GM19239 (cell line): Measurements from ENCODE around the gene ZNF598.
"Not testable (repeated sequence)": the region's sequence is repeated elsewhere in the genome, so short reads cannot be mapped to it uniquely, and the experiment has no call there.

ENCODE experiments used
- DNase-seq: peaks from one replicate; pipeline ENCODE4 v3.0.0; 2011; ENCODE audit warnings: low spot score; ENCODE audit not compliant: insufficient read length
- FAIRE-seq: peaks from 2 replicates; lab custom pipeline; 2011; peaks lifted over from hg19 to GRCh38; lab: Jason Lieb, UNC

ZNF598 gene

GRCh38 chr16:1962161-1963153, 47.2 kb downstream of the ZNF598 start:
- FAIRE-seq, DNase-seq: not testable (repeated sequence)

- no peak for DNase-seq
- FAIRE-seq, result no peak
Observed at GRCh38 chr16:1961651-1962067, 48.0 kb downstream of the ZNF598 start.

DNA sequence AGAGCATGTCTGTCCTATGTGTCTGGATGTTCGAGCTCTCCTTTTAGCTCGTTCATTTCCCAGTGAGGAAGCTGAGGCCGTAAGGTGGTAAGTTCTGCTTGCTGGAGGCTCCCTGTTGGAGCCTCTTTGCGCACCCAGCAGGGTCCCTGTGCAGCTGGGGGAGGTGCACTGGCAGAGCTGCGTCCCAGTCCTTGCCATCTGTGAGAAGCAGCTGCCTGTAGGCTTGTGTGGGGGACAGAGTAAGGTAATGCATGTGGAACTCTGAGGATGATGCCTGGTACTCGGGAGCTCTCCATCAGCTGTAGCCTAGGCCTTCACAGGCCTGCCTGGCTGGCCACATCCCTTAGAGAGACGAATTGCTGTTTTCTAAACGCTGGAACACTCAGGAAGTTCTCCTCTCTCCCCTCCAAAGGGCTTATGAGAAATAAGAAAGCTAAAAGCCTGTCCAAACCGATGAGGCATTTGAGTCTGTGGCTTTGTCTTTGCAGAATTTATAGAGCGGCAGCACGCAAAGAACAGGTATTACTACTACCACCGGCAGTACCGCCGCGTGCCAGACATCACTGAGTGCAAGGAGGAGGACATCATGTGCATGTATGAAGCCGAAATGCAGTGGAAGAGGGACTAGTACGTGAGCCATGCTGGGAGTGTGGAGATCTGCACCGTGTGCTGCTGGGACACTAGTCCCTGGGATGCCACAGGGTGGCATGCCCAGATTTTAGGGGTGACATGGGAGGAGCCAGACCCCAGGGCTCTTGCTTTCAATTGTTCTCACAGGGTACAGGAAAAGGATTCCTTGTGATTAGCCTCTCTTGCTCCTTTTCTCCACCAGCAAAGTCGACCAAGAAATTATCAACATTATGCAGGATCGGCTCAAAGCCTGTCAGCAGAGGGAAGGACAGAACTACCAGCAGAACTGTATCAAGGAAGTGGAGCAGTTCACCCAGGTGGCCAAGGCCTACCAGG, 48.7 kb downstream of the ZNF598 start:
- FAIRE-seq (no peak), DNase-seq (no peak)

DNA sequence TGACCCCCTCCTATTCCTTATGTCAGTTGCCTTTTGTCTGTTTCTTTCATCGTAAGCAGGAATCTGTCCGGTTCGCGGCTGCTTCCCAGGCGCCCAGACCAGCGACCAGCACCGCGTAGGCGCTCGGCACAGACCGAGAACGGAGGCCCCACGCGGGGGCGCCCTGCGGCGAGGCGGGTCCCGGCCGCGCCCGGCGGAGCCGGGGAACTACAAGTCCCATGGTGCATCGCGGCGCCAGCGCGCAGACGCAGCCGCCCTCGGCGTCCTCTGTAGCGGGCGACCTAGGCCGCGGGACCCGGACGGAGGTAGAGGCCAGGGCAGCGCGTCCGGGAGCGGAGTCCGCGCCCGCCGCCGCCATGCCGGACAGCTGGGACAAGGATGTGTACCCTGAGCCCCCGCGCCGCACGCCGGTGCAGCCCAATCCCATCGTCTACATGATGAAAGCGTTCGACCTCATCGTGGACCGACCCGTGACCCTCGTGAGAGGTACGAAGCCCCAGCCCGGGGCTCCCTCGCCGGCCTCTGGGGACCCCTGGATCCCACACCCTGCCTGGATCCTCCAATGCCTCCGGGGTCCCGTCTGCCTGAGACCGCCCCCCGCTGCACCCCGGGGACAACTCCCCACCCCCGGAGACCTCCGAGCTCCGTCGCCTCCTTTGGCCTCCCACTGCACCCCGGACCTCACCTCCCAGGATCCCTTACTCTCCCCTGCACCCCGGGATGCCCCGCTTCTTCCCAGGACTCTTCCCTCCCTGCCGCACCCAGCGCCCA, 50.2 kb downstream of the ZNF598 start, which contains the start of gene NDUFB10:
NDUFB10 (plus strand) TSS at position 270 of the 771 bp plus-strand sequence; CDS start at position 357, 87 bp downstream.
- FAIRE-seq (peak; percentile 87), DNase-seq (peak; percentile 93)

DNA sequence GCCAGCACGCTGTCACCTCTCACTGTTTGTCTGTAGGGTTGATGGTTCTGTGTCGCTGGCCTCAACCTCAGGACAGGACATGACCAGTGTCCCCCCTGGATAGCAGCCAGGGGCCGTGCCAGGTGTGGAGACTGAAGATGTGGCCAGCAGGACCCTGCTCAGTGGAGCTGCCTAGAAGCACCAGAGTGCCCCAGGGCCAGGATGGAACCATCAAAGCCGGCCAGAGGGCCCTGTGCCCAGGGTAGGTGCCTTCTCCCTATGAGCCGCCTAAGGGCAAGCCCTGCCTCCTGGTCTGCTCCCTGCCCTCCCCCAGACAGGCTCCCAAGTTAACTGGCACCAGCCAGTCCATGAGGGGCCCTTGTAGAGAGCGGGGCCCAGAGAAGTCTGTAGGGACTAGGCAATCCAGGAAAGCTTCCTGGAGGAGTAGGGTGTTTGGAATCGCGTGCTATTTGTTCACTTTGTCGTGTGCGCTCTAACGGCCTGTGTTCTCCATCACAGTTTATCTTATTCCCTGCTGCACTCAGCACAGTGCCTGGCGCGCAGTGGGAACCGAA, 50.8 kb downstream of the ZNF598 start:
- no peak for FAIRE-seq
- no peak for DNase-seq

- DNase-seq, FAIRE-seq: not testable (repeated sequence)
Observed at GRCh38 chr16:1958143-1958491, 51.5 kb downstream of the ZNF598 start.

- FAIRE-seq, DNase-seq: not testable (repeated sequence)
Observed at GRCh38 chr16:1957434-1958142, 52.0 kb downstream of the ZNF598 start.

DNA sequence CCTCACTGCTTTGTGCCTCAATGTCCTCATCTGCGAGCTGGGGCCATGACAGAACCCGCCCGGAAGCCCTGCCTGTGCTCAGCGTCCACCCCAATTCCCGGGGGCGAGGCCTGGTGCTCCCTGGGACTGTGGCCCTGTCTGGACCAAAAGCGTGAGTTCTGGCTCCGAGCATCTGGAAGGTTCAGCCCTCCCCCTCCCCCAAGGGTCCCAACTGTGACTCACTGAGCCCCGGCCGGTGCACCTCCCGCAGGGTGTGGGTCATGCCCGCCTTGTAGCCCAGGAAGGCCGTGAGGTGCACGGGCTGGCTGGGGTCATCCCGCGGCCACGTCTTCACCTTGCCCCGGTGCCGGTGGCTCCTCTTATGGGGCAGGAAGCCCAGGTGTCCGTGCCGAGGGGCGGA, 55.9 kb downstream of the ZNF598 start:
- DNase-seq, result no peak

DNA sequence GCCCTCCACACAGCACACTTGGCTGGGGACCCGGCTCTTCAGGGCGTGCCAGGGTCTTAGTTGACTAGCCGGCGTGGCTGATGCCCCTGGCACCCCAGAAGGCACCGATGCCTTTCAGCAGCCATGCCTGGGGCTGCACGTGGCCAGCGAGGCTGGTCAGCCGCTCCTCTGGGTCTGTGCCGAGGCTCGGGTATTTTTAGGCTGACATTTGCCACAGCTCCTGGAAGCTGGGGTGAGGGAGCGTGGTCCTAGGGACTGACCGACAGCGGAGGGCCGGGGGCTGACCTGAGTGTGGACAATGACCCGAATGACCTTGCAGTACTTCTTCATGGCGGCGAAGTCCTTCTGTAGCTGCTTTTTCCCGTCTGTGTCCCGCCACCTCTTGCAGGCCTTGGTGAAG, 59.1 kb downstream of the ZNF598 start:
- FAIRE-seq (no peak), DNase-seq (no peak)

More for the DNA sequence above, 55.9 kb downstream of the ZNF598 start:
- FAIRE-seq, result no peak

DNA sequence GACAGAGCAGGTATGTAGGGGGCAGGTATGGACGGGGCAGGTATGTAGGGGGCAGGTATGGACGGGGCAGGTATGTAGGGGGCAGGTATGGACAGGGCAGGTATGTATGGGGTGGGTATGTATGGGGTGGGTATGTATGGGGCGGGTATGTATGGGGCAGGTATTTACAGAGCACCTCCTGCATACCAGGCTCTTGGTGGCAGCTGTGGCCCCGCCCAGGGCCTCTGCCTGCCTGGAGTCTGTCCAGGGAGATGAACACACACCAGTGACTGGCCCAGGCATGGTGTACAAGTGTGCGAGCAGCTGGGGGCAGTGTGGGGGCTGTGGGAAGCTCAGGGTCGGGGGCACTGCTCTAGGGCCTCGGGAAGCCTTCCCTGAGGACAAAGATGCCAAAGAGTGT, 59.6 kb downstream of the ZNF598 start:
- DNase-seq (no peak), FAIRE-seq (no peak)

- DNase-seq (no peak), FAIRE-seq (no peak)
Observed at GRCh38 chr16:1949507-1949906, 60.1 kb downstream of the ZNF598 start.
